ENCODE measurements around the gene FZR1. TPM values are rescaled to one million over a fixed set of nuclear protein-coding genes. Genes with fewer than 3 reads are reported as not detected.

FZR1 gene
- total and polyA plus RNA-seq, 9 of the 15 experiments (the other 6 are each of a cell fraction or from before 2014, with no cell fraction given): 0.18 to 48.0 (median 22.2) TPM

DNA sequence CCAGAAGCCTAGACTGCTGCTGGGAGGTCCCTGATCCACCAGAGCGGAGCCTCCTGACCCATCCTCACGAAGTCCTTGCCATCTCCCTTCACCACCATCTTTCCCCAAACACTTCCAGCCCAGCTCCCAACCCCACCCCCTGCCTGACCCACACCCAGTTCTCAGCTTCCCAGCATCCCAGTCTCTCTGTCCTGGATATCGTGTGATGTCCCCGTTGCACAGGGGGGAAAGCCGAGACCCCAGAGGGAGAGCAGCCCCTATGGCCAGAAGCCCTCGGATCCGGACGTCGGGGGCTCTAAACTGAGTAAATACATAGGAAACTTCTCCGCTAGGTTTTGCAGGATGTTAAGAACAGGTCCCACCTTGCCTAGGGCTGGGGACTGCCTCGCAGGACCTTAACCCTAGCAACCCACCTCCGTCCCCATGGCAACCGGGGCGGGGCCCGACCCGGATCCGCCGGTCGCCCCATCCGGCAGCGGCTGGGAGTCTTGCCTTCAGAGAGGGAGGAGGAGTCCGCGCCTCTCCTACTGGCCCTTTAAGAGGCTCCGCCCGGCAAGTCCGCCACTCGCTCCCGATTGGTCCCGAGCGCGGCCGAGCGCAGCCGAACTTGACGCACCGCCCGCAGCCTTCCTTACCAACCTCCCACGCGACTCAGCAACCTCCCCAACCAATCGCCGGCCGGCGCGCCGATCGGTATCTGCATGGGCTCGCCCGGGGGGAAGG is 66.2 kb downstream of the FZR1 start (continued):
- TF ChIP-seq ZFP91 (CRISPR knock-in tag; IDR thresholded peaks at IDR 0.05): peak; percentile 96
- TF ChIP-seq RBM22 (IDR thresholded peaks at IDR 0.05; ENCODE audit: low read depth, low read length, poor library complexity, severe bottlenecking): peak; percentile 75
- peak; percentile 94 for TF ChIP-seq EGR1 (conservative IDR thresholded peaks at IDR 0.05)
- TF ChIP-seq, protein P1, sequence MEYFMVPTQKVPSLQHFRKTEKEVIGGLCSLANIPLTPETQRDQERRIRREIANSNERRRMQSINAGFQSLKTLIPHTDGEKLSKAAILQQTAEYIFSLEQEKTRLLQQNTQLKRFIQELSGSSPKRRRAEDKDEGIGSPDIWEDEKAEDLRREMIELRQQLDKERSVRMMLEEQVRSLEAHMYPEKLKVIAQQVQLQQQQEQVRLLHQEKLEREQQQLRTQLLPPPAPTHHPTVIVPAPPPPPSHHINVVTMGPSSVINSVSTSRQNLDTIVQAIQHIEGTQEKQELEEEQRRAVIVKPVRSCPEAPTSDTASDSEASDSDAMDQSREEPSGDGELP (CRISPR knock-in tag; IDR thresholded peaks at IDR 0.05; ENCODE audit: borderline replicate concordance): peak; percentile 81
- TF ChIP-seq VEZF1 (CRISPR knock-in tag; IDR thresholded peaks at IDR 0.05): peak; percentile 96; the same call in 1 of the 2 replicates
- TF ChIP-seq, protein P2, sequence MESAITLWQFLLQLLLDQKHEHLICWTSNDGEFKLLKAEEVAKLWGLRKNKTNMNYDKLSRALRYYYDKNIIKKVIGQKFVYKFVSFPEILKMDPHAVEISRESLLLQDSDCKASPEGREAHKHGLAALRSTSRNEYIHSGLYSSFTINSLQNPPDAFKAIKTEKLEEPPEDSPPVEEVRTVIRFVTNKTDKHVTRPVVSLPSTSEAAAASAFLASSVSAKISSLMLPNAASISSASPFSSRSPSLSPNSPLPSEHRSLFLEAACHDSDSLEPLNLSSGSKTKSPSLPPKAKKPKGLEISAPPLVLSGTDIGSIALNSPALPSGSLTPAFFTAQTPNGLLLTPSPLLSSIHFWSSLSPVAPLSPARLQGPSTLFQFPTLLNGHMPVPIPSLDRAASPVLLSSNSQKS (CRISPR knock-in tag; IDR thresholded peaks at IDR 0.05): no peak
- peak; percentile 72 for TF ChIP-seq FOS (IDR thresholded peaks at IDR 0.05; ENCODE audit: extremely low read depth, insufficient read length)
- TF ChIP-seq CXXC5 (CRISPR knock-in tag; IDR thresholded peaks at IDR 0.05): peak; percentile 95
- TF ChIP-seq NFE2 (IDR thresholded peaks at IDR 0.05; ENCODE audit: low read depth): 0 out of 2 replicates have a peak, but pooled peaks have one; percentile 17
- no peak for TF ChIP-seq ZNF253 (CRISPR knock-in tag; conservative IDR thresholded peaks at IDR 0.05)
- TF ChIP-seq SREBF1 (IDR thresholded peaks at IDR 0.05; ENCODE audit: borderline replicate concordance, low read depth, low read length): 0 out of 2 replicates have a peak, but pooled peaks have one; percentile 27
- TF ChIP-seq KLF16 (IDR thresholded peaks at IDR 0.05): peak; percentile 79
- TF ChIP-seq GATA2 (CRISPR knock-in tag; IDR thresholded peaks at IDR 0.05): peak; percentile 84
- TF ChIP-seq TBP (optimal IDR thresholded peaks at IDR 0.05; ENCODE audit: low read depth, low read length): peak; percentile 45
- TF ChIP-seq ZNF24 (IDR thresholded peaks at IDR 0.05): no peak
- TF ChIP-seq KLF1 (tag; IDR thresholded peaks at IDR 0.05): 0 out of 2 replicates have a peak, but pooled peaks have one; percentile 52
- peak; percentile 78 for TF ChIP-seq BHLHE40 (IDR thresholded peaks at IDR 0.05; ENCODE audit: low read length)
- TF ChIP-seq, protein P3, sequence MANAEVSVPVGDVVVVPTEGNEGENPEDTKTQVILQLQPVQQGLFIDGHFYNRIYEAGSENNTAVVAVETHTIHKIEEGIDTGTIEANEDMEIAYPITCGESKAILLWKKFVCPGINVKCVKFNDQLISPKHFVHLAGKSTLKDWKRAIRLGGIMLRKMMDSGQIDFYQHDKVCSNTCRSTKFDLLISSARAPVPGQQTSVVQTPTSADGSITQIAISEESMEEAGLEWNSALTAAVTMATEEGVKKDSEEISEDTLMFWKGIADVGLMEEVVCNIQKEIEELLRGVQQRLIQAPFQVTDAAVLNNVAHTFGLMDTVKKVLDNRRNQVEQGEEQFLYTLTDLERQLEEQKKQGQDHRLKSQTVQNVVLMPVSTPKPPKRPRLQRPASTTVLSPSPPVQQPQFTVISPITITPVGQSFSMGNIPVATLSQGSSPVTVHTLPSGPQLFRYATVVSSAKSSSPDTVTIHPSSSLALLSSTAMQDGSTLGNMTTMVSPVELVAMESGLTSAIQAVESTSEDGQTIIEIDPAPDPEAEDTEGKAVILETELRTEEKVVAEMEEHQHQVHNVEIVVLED (CRISPR knock-in tag; IDR thresholded peaks at IDR 0.05): peak; percentile 88
- peak; percentile 71 for TF ChIP-seq ATF7 (IDR thresholded peaks at IDR 0.05)
- 0 out of 2 replicates have a peak, but pooled peaks have one; percentile 27 for TF ChIP-seq ATF1 (CRISPR knock-in tag; IDR thresholded peaks at IDR 0.05)
- peak; percentile 57 for TF ChIP-seq ATF1 (tag; IDR thresholded peaks at IDR 0.05)
- no peak for TF ChIP-seq NUFIP1 (IDR thresholded peaks at IDR 0.05; ENCODE audit: partially characterized antibody)
- TF ChIP-seq RBBP5 (IDR thresholded peaks at IDR 0.05; ENCODE audit: borderline replicate concordance, insufficient read depth, low read length, poor library complexity, severe bottlenecking): peak; percentile 32
